Mesenteric fat pad (tissue), 1 donor: Measurements from ENCODE around the gene ST6GAL1. TPM values are rescaled to one million over a fixed set of nuclear protein-coding genes. Genes with fewer than 3 reads are reported as not detected.
"Not testable (repeated sequence)": the region's sequence is repeated elsewhere in the genome, so short reads cannot be mapped to it uniquely, and the experiment has no call there.

ENCODE experiments used
- DNase-seq: peaks from one replicate; pipeline ENCODE4 v3.0.0-alpha.2; 2020; ENCODE audit warnings: low spot score
- total RNA-seq: library from RNA; stranded (reverse); fragmentation: NEBNext Ultra II Directional; extraction: Animal tissue kit (Norgen Biotek cat#: 25700); gene quantifications from one replicate; pipeline ENCODE4 v1.2.1, GENCODE V29; 2021
- donor health status: DM: yes; HTN: yes; CAD: no.

ST6GAL1 gene
- total RNA-seq, 1 donor from 2014 or later, result 35.6 TPM

GRCh38 chr3:186966406-186966805, 36.1 kb downstream of the ST6GAL1 start:
- DNase-seq, result no peak

GRCh38 chr3:186967236-186967635, 36.9 kb downstream of the ST6GAL1 start:
- DNase-seq, result not testable (repeated sequence)

GRCh38 chr3:186967686-186968085, 37.4 kb downstream of the ST6GAL1 start:
- no peak for DNase-seq

DNA sequence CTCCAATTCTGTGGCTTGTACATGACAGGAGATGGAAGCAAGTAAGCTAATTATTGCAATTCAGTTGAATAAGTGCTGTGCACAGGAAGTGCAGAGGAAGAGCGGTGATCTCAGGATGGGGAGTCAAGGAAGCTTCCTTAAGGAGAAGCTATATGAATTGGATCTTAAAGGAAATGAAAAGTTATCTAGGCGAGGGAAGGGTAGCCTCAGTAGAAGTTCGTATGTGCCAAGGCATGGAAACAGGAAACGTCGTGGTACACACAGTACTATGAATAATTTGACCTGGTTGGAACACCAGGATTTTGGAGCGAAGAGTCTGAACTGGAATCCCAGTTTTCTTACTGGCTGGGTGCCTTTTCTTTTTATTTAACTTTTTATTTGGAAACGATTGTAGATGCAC, 39.3 kb downstream of the ST6GAL1 start:
- no peak for DNase-seq

DNA sequence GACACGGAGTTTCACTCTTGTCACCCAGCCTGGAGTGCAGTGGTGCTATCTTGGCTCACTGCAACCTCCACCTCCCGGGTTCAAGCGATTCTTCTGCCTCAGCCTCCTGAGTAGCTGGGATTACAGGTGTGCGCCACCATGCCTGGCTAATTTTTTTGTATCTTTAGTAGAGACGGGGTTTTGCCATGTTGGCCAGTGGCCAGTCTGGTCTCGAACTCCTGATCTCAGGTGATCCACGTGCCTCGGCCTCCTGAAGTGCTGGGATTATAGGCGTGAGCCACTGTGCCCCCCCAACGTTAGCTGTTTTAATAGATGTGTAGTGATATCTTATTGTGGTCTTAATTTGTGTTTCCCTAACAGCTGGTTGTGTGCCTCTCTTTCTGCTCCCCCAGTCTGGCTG, 40.8 kb downstream of the ST6GAL1 start:
- DNase-seq, result not testable (repeated sequence)

- no peak for DNase-seq
Measured at GRCh38 chr3:186971578-186971977, 41.3 kb downstream of the ST6GAL1 start.

GRCh38 chr3:186973702-186974101, 43.4 kb downstream of the ST6GAL1 start:
- no peak for DNase-seq

- no peak for DNase-seq
Measured at GRCh38 chr3:186974824-186975313, 44.5 kb downstream of the ST6GAL1 start.

DNA sequence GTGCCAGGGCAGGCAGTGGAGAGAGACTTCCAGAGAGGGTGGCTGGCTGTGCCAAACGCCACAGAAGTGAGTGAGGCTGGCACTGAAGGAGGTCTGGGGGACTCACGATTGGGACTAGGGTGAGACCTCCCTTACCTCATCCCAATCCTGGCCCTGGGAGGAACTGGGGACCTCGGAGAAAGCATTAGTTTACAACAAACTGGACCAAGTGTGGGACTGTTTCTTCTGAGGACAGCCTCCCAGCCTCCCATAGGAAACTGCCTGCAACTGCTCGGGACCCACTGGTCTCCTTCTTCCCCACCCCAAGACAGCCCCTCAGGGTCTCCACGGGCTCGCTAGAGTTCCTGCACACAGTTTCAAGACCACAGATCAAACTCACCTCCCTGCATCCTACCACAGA, 45.4 kb downstream of the ST6GAL1 start:
- no peak for DNase-seq

GRCh38 chr3:186976837-186977750, 46.8 kb downstream of the ST6GAL1 start:
- no peak for DNase-seq

GRCh38 chr3:186978712-186979111, 48.4 kb downstream of the ST6GAL1 start:
- DNase-seq, result no peak

- no peak for DNase-seq
Measured at GRCh38 chr3:186979852-186980251, 49.5 kb downstream of the ST6GAL1 start.

- DNase-seq, result no peak
Measured at GRCh38 chr3:186980989-186981388, 50.7 kb downstream of the ST6GAL1 start.

DNA sequence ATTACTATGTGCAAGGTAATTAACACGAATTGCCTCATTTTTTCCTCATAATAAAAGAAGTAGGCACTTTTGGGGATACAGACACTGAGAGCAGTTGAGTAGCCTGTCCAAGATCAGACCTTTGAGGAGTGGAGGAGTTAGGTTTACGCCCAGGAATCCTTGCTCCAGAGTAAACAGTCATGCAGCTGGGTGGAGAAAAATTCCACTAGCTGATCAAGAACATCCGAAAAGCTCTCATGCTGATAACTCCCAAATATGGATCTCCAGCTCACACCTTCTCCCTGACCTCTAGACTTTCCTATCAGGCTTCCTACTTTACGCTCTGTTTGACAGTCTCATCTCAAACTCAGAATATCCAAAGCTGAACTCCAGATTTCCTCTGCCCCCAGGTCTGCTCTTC, 53.3 kb downstream of the ST6GAL1 start:
- no peak for DNase-seq

- no peak for DNase-seq
Measured at GRCh38 chr3:186984064-186984463, 53.7 kb downstream of the ST6GAL1 start.

DNA sequence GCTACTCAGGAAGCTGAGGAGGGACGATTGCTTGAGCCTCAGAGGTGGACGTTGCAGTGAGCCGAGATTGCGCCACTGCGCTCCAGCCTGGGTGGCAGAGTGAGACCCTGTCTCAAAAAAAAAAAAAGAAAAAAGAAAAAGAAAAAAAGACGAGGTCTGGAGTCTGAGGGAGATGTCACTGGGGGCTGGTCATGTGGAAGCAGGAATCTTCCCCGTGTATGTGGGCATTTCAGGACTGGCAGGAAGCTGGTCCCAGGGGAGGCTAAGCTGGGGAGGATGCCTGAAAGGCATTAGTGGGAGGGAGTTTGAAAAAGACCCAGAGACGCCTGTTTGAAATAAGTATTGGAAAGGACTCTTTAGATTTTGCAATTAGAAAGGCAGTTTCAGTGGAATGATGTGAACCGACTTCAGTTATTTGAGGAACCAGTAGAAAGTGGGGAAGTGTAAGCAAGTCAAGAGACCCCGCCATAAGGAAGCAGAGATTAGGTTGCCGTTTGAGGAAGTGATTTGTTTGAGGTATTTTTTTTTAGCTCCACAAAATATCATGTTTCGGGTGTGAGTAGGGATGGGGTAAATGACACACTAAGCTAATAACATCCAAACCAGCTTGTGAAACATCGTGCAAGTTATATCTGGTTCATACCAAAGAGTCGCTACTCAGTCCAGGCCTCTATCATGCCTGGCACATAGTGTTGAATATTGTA, 55.5 kb downstream of the ST6GAL1 start:
- DNase-seq, result no peak

DNA sequence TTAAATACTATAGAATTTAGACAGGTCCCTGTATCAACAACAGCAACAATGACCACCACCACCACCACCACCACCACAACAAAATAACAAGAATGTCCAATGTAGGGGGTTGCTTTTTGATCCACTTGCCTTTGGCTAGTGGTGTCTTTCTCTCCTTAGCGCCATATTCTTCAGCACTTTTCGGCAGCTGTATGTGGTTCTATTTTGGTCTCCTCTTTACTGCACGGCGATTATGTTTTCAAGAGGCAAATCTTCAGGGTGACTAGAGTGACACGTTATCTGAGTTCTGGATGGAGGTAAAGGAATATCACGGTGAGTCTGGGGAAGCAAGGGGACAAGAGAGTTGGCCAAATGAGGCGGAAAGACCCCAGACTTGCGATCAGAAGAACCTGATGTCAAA, 56.1 kb downstream of the ST6GAL1 start:
- DNase-seq, result no peak

DNA sequence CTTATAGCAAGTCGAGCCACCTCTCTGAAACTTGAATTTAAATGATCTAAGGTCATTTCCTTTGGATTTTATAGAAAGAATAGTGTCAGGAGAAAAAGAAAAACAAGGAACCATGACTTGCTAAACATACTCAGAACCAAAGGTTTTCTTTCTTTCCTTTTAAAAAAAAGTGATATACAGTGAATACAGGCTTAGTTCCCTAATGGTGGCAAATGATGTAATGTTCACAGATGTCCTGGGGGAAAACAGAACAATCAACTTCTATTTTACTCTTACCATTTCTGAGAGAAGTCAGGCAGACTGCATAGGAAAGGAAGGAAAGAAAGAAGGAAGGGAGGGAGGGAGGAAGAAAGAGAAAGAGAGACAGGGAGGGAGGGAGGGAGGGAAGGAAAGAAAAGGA, 56.5 kb downstream of the ST6GAL1 start:
- no peak for DNase-seq

DNA sequence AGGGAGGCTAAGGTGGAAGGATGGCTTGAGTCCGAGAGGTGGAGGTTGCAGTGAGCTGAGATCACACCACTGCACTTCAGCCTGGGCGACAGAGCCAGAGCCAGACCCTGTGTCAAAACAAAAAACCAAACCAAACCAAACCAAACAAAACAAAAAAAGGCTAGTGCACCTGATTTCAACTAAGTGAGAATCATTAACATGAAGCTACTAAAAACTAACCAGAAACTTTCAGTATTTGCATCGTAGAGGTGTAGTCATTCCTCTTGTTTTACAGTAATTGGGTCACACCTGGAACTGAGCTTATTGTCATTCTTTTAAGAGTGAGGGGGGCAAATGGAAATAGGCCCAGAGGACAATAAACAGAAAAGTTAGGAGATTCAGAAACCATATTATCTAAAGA, 58.5 kb downstream of the ST6GAL1 start:
- DNase-seq, result no peak

DNA sequence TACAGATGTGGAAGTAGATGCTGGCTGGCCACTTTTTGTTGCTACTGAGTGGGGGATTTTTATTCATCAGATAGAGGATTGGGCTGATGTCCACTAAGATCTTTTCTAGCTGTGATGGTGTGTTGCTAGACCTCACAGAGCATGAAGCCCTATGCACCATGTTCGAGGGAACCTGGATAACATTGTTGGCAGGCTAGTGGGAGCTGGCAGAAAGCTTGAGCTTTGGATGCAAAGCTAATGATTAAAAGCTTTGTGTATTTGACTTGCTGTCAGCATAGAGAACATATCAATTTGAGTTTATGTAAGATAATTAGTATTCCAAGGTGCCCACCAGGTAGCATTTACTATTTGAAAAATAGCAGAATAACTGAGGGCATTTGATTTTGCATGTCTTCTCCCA, 59.1 kb downstream of the ST6GAL1 start:
- no peak for DNase-seq

DNA sequence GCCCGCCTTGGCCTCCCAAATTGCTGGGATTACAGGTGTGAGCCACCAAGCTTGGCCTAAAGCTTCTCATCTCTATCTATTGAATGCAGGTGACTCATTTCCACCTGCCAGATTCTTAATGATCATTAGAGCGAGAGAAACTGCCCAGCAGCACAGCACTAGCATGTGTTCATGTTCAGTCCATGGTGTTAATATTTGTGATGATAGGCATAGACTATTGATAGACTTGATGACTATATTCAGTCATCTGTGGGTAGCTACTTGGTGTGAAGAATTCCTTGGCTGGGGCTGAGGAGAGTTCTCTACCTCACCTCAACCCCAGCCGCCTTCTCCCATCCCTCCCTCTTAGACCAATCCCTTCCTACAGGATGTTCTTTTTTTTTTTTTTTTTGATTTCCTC, 60.0 kb downstream of the ST6GAL1 start:
- no peak for DNase-seq

- no peak for DNase-seq
Measured at GRCh38 chr3:186990878-186991308, 60.6 kb downstream of the ST6GAL1 start.
